H1 (cell line): ENCODE measurements around the gene GABPB2. TPM values are rescaled to one million over a fixed set of nuclear protein-coding genes. Genes with fewer than 3 reads are reported as not detected.

Experiments used
- CTCF ChIA-PET: fragments of 300-600 bp; sonication (Branson Sonifier 250); formaldehyde crosslinking; loops from one replicate; lab custom pipeline; 2021; ENCODE audit not compliant: partially characterized antibody; lab: Charles Lee
- POLR2A ChIA-PET: fragments of 300-600 bp; sonication (Branson Sonifier 250); formaldehyde crosslinking; loops from one replicate; lab custom pipeline; 2021; ENCODE audit warnings: inconsistent platforms; ENCODE audit not compliant: partially characterized antibody; lab: Charles Lee
- DNase-seq, 2 experiments: peaks; one replicate each; pipeline versions ENCODE4 v3.0.0 to v3.0.0-alpha.2; 2010 to 2022; ENCODE audit warnings: low spot score in 2 of 2, low read depth in 1 of 2, mixed read lengths in 1 of 2
- FAIRE-seq: peaks from 2 replicates; lab custom pipeline; 2011; peaks lifted over from hg19 to GRCh38; lab: Jason Lieb, UNC
- H2AFZ ChIP-seq: 2 replicates; pipeline ENCODE4 v1.8.1; 2012; ENCODE audit warnings: low read length, inconsistent platforms
- H2AK5ac ChIP-seq: 2 replicates; pipeline ENCODE4 v1.6.1; 2013; ENCODE audit warnings: low read depth, low read length
- H2BK120ac ChIP-seq: replicated peaks from 2 replicates; pipeline ENCODE3; 2013; ENCODE audit warnings: low read depth, low read length, inconsistent platforms
- H2BK12ac ChIP-seq: 2 replicates; pipeline ENCODE4 v1.6.1; 2013; ENCODE audit warnings: low read depth, low read length
- H2BK15ac ChIP-seq: 2 replicates; pipeline ENCODE4 v1.6.1; 2013; ENCODE audit warnings: low read length
- H2BK20ac ChIP-seq: 2 replicates; pipeline ENCODE4 v1.6.1; 2013; ENCODE audit warnings: low read length
- H2BK5ac ChIP-seq: 2 replicates; pipeline ENCODE4 v1.6.1; 2013; ENCODE audit warnings: low read depth, low read length
- H3K14ac ChIP-seq: 2 replicates; pipeline ENCODE4 v1.6.1; 2013; ENCODE audit warnings: inconsistent platforms; ENCODE audit not compliant: insufficient read length
- H3K18ac ChIP-seq: 2 replicates; pipeline ENCODE4 v1.6.1; 2013; ENCODE audit warnings: low read length; ENCODE audit errors: extremely low read depth
- H3K23ac ChIP-seq: 2 replicates; pipeline ENCODE4 v1.6.1; 2013; ENCODE audit warnings: inconsistent platforms; ENCODE audit not compliant: insufficient read length
- H3K23me2 ChIP-seq: 2 replicates; pipeline ENCODE4 v1.6.1; 2013; ENCODE audit warnings: low read depth, low read length
- H3K27ac ChIP-seq: 2 replicates; pipeline ENCODE4 v1.6.1; 2011; ENCODE audit warnings: low read depth, low read length, inconsistent platforms
- H3K27me3 ChIP-seq, 4 experiments: replicated peaks in 1 of 4; 1 replicate in 1 of 4; 2 replicates in 3 of 4; pipeline versions ENCODE4 v1.6.1 to v1.8.1; 2011 to 2013; ENCODE audit warnings: low read length in 3 of 4, mild to moderate bottlenecking in 3 of 4, inconsistent platforms in 2 of 4, mixed read lengths in 2 of 4, moderate library complexity in 1 of 4; ENCODE audit not compliant: control insufficient read depth in 3 of 4, insufficient read depth in 3 of 4; ENCODE audit errors: extremely low read depth in 1 of 4
- H3K36me3 ChIP-seq, 4 experiments: 2 replicates each; pipeline versions ENCODE4 v1.6.1 to v1.8.1; 2011 to 2013; ENCODE audit warnings: mild to moderate bottlenecking in 4 of 4, low read length in 3 of 4, moderate library complexity in 2 of 4, control low read depth in 1 of 4, inconsistent platforms in 1 of 4; ENCODE audit not compliant: insufficient read depth in 4 of 4, control insufficient read depth in 2 of 4
- H3K4ac ChIP-seq: replicated peaks from 2 replicates; pipeline ENCODE3; 2013; ENCODE audit warnings: low read length, low read depth, mixed read lengths, inconsistent platforms; ENCODE audit not compliant: insufficient read length
- H3K4me1 ChIP-seq, 4 experiments: replicated peaks in 1 of 4; 1 replicate in 1 of 4; 2 replicates in 3 of 4; pipeline versions ENCODE4 v1.6.1 to v1.8.1; 2011 to 2013; ENCODE audit warnings: low read length in 3 of 4, inconsistent platforms in 2 of 4, mixed read lengths in 1 of 4; ENCODE audit not compliant: insufficient read depth in 4 of 4, control insufficient read depth in 3 of 4
- H3K4me2 ChIP-seq, 2 experiments: 2 replicates each; pipeline versions ENCODE4 v1.6.1 to v1.8.1; 2011 to 2013; ENCODE audit warnings: low read depth in 2 of 2, low read length in 2 of 2, control low read depth in 1 of 2, inconsistent platforms in 1 of 2, mild to moderate bottlenecking in 1 of 2; ENCODE audit not compliant: insufficient read depth in 1 of 2
- H3K4me3 ChIP-seq, 4 experiments: fragments of 200-600, 300-600 bp in 1 of 4; sonication (generic), shearing (Covaris generic), sonication (Bioruptor Twin) in 1 of 4; 2 replicates each; pipeline versions ENCODE4 v1.5.1 to v1.8.1; 2011 to 2016; ENCODE audit warnings: low read length in 4 of 4, low read depth in 3 of 4, control low read depth in 2 of 4, inconsistent platforms in 2 of 4, mild to moderate bottlenecking in 2 of 4, mixed read lengths in 1 of 4, moderate library complexity in 1 of 4; ENCODE audit not compliant: insufficient read depth in 2 of 4; ENCODE audit errors: extremely low read depth in 1 of 4
- H3K56ac ChIP-seq: replicated peaks from 2 replicates; pipeline ENCODE3; 2013; ENCODE audit warnings: low read depth, mild to moderate bottlenecking, mixed read lengths, low read length, inconsistent platforms; ENCODE audit not compliant: insufficient read length
- H3K79me1 ChIP-seq: 2 replicates; pipeline ENCODE4 v1.6.1; 2013; ENCODE audit warnings: low read depth, low read length, control low read depth
- H3K79me2 ChIP-seq, 2 experiments: 2 replicates each; pipeline versions ENCODE4 v1.6.1 to v1.8.1; 2012 to 2013; ENCODE audit warnings: low read length in 2 of 2, mild to moderate bottlenecking in 2 of 2, inconsistent platforms in 1 of 2; ENCODE audit not compliant: insufficient read depth in 2 of 2, control insufficient read depth in 1 of 2
- H3K9ac ChIP-seq, 4 experiments: replicated peaks in 1 of 4; 1 replicate in 1 of 4; 2 replicates in 3 of 4; pipeline versions ENCODE4 v1.6.1 to v1.8.1; 2011 to 2013; ENCODE audit warnings: low read depth in 3 of 4, low read length in 3 of 4, control low read depth in 2 of 4, mild to moderate bottlenecking in 2 of 4, moderate library complexity in 2 of 4, inconsistent platforms in 1 of 4; ENCODE audit errors: extremely low read depth in 1 of 4
- H3K9me3 ChIP-seq, 2 experiments: 2 replicates each; pipeline versions ENCODE4 v1.6.1 to v1.8.1; 2012 to 2013; ENCODE audit warnings: mild to moderate bottlenecking in 2 of 2, moderate library complexity in 2 of 2, control low read depth in 1 of 2, inconsistent platforms in 1 of 2, low read depth in 1 of 2, low read length in 1 of 2, mixed read lengths in 1 of 2; ENCODE audit not compliant: insufficient read depth in 2 of 2
- H4K20me1 ChIP-seq, 2 experiments: replicated peaks in 1 of 2; 2 replicates each; pipeline versions ENCODE3 to v1.8.1; 2011 to 2013; ENCODE audit warnings: inconsistent platforms in 2 of 2, low read length in 2 of 2, mild to moderate bottlenecking in 1 of 2; ENCODE audit not compliant: insufficient read depth in 2 of 2, control insufficient read depth in 1 of 2
- H4K5ac ChIP-seq: 2 replicates; pipeline ENCODE4 v1.6.1; 2013; ENCODE audit warnings: low read length, low read depth, mixed read lengths, inconsistent platforms; ENCODE audit not compliant: insufficient read length
- H4K8ac ChIP-seq: 2 replicates; pipeline ENCODE4 v1.8.0; 2013; ENCODE audit warnings: mild to moderate bottlenecking, moderate library complexity, low read length, inconsistent platforms; ENCODE audit not compliant: insufficient read depth; ENCODE audit errors: extremely low read depth
- H4K91ac ChIP-seq: replicated peaks from 2 replicates; pipeline ENCODE3; 2013; ENCODE audit warnings: low read length, mixed read lengths, inconsistent platforms; ENCODE audit not compliant: insufficient read length
- ATF3 ChIP-seq: IDR thresholded peaks from 2 replicates; pipeline ENCODE4 v1.6.1; 2011; ENCODE audit warnings: low read depth, mild to moderate bottlenecking, low read length; ENCODE audit not compliant: insufficient read depth
- GABPA ChIP-seq: IDR thresholded peaks from 2 replicates; pipeline ENCODE4 v1.6.1; 2011; ENCODE audit warnings: mild to moderate bottlenecking, low read length, moderate library complexity, borderline replicate concordance; ENCODE audit not compliant: insufficient read depth
- JUND ChIP-seq: IDR thresholded peaks from 2 replicates; pipeline ENCODE4 v1.6.1; 2011; ENCODE audit warnings: mild to moderate bottlenecking, improper control_type of control experiment, low read length
- SIX5 ChIP-seq: IDR thresholded peaks from 2 replicates; pipeline ENCODE4 v1.6.1; 2011; ENCODE audit warnings: mild to moderate bottlenecking, low read depth, low read length
- TBP ChIP-seq: IDR thresholded peaks from 2 replicates; pipeline ENCODE4 v1.6.1; 2011; ENCODE audit warnings: low read depth, low read length, improper control_type of control experiment
- TCF12 ChIP-seq: IDR thresholded peaks from 2 replicates; pipeline ENCODE4 v1.6.1; 2011; ENCODE audit warnings: low read depth, mild to moderate bottlenecking, low read length
- TEAD4 ChIP-seq: IDR thresholded peaks from 2 replicates; pipeline ENCODE4 v1.6.1; 2012; ENCODE audit warnings: low read depth, low read length, inconsistent platforms, mixed read lengths
- WGBS, 2 experiments: shearing (Covaris generic) in 1 of 2; methylation state at CpG; one replicate each; pipeline versions ENCODE4 v1.1.6 to v1.1.7; 2013 to 2015; ENCODE audit warnings: low lambda C conversion rate in 2 of 2, mixed read lengths in 2 of 2, inconsistent platforms in 1 of 2, low coverage in 1 of 2, missing lambda C conversion rate in 1 of 2; ENCODE audit not compliant: insufficient replicate concordance in 2 of 2, insufficient coverage in 1 of 2, insufficient read length in 1 of 2; ENCODE audit errors: extremely low coverage in 1 of 2, missing lambda C conversion rate in 1 of 2; 5-methylcytosine and 5-hydroxymethylcytosine counted together
- polyA plus RNA-seq, 7 experiments: library from polyadenylated mRNA; depleted of rRNA in 3 of 7; stranded (reverse) in 5 of 7; unstranded in 2 of 7; fragments of >200 nt in 5 of 7; fragments of 200-250 nt in 2 of 7; gene quantifications; 1 replicate in 5 of 7; 2 replicates in 1 of 7; 4 replicates in 1 of 7; pipeline versions ENCODE4 v1.2.1 to v1.2.3, GENCODE V29; 2011 to 2013; ENCODE audit warnings: missing spikeins in 2 of 7, mixed read lengths in 2 of 7
- total RNA-seq: library from RNA; stranded (reverse); fragmentation: NEBNext Ultra II Directional; extraction: Animal tissue kit (Norgen Biotek cat#: 25700); gene quantifications from 2 replicates; pipeline ENCODE4 v1.2.1, GENCODE V29; 2021
- TF ChIP-seq, protein P1 (sequence below), 3 experiments: IDR thresholded peaks; 1 replicate in 2 of 3; 2 replicates in 1 of 3; pipeline versions ENCODE4 v1.5.1 to v1.6.1; 2011; ENCODE audit warnings: low read length in 3 of 3, mild to moderate bottlenecking in 3 of 3, inconsistent platforms in 2 of 3, low read depth in 1 of 3, moderate library complexity in 1 of 3; ENCODE audit not compliant: insufficient read depth in 1 of 3; ENCODE audit errors: control extremely low read depth in 1 of 3

GABPB2 gene
- total and polyA plus RNA-seq, 2 of the 8 experiments (the other 6 are each of a cell fraction or from before 2014, with no cell fraction given), result 1.8 to 2.4 TPM

DNA sequence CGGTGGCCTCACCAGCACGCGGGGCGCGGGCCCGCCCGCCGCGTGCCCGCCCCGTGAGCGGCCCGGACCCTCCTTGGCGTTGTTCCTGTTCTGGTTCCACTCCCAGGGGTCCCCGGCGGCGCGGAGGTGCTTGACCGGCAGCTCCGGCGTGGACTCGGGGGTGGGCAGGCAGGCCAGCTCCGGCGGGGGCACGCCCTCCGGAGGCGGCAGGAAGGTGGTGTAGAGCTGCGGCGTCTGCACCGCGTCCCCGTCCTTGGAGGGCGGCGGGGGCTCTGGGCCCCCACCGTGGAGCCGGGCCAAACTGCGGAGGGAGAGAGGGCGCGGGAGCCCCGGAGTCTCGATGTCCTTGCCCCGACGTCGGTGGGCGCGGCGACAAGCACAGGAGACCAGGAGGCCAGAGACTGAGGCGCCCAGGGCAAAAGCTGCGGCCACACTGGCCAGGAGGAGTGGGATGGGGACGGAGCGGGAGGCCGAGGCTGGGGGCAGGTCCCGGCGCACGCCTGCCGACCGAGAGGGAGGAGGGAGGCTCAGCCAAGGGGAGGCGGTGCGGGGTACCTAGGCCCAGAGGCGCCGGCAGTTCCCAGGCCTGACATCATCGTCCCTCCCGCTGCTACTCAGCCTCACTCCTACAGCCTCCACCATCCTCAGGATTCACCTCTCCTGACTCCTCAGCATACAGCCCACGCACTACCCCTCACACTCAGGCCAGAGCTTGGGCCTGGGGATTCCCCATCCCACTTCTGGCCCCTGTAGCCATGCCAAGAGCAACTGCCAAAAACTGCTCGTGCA lies 62.7 kb downstream of the GABPB2 start:
- H3K79me1 ChIP-seq, result no peaks in the 10 kb centered on the region
- peak overlapping the region; percentile 36 to 64 (median 44) for H3K4me3 ChIP-seq
- no peak overlapping the region for H3K23ac ChIP-seq
- H3K27ac ChIP-seq, result no peak overlapping the region
- CTCF ChIA-PET, result interaction anchor here (0.7 to 7.9 kb wide), 7 partner anchors 9 to 62 kb away, joined by 3 to 94 read pairs (median 3); partner anchors contain the start of genes GABPB2 and TNFAIP8L2
- H4K91ac ChIP-seq, result no peak overlapping the region
- no peak for FAIRE-seq
- H3K18ac ChIP-seq, result peak overlapping the region; percentile 60
- no peak overlapping the region; the same call in 1 of the 2 replicates for H2BK12ac ChIP-seq
- H3K9me3 ChIP-seq, result no peaks in the 10 kb centered on the region
- DNase-seq, result peak in 1 of 2 experiments; percentile 74
- peak overlapping the region; percentile 84 to 90 for H3K4me2 ChIP-seq
- H4K5ac ChIP-seq, result no peak overlapping the region
- peaks cover 15% of the 10 kb centered on the region for H3K23me2 ChIP-seq
- no peak overlapping the region for H2AK5ac ChIP-seq
- H3K56ac ChIP-seq, result no peak overlapping the region
- H3K4ac ChIP-seq, result no peak overlapping the region
- no peak overlapping the region for H2BK15ac ChIP-seq
- no peak overlapping the region for H3K14ac ChIP-seq
- peaks cover 0 to 12% (median 8%) of the 10 kb centered on the region in 4 experiments; a peak in 5 of 7 replicates for H3K4me1 ChIP-seq
- no peak overlapping the region for H2AFZ ChIP-seq
- H3K36me3 ChIP-seq, result peaks cover 0 to 6% (median 2%) of the 10 kb centered on the region in 4 experiments; a peak in 2 of 8 replicates
- no peak overlapping the region for H2BK5ac ChIP-seq
- 8% methylated on average over 50 of the region's 65 CpGs; no CpG with 5 or more reads in 1 of the 2 experiments for WGBS, 2 experiments
- no peak overlapping the region for H2BK20ac ChIP-seq
- peaks cover 0 to 28% (median 20%) of the 10 kb centered on the region in 4 experiments; a peak in 5 of 7 replicates for H3K27me3 ChIP-seq
- peaks cover 3 to 4% of the 10 kb centered on the region in 2 experiments for H4K20me1 ChIP-seq
- H3K9ac ChIP-seq, result peak overlapping the region in 2 of 4 experiments; percentile 9 to 61; a peak in 2 of 7 replicates
- peak overlapping the region; percentile 62 for H4K8ac ChIP-seq
- no peaks in the 10 kb centered on the region for H3K79me2 ChIP-seq
- POLR2A ChIA-PET, result interaction anchor here (0.5 to 9.8 kb wide), 8 partner anchors 11 to 126 kb away, joined by 3 to 124 read pairs (median 4); partner anchors contain the start of genes C1orf56, MINDY1, SEMA6C and VPS72
- no peak overlapping the region for H2BK120ac ChIP-seq
- TF ChIP-seq SIX5 (no peak), TBP (peak; percentile 31; the same call in 1 of the 2 replicates), GABPA (0 out of 2 replicates have a peak, but pooled peaks have one; percentile 19), TCF12 (no peak), TEAD4 (no peak), ATF3 (no peak), JUND (0 out of 2 replicates have a peak, but pooled peaks have one; percentile 19)
- TF ChIP-seq, protein P1, sequence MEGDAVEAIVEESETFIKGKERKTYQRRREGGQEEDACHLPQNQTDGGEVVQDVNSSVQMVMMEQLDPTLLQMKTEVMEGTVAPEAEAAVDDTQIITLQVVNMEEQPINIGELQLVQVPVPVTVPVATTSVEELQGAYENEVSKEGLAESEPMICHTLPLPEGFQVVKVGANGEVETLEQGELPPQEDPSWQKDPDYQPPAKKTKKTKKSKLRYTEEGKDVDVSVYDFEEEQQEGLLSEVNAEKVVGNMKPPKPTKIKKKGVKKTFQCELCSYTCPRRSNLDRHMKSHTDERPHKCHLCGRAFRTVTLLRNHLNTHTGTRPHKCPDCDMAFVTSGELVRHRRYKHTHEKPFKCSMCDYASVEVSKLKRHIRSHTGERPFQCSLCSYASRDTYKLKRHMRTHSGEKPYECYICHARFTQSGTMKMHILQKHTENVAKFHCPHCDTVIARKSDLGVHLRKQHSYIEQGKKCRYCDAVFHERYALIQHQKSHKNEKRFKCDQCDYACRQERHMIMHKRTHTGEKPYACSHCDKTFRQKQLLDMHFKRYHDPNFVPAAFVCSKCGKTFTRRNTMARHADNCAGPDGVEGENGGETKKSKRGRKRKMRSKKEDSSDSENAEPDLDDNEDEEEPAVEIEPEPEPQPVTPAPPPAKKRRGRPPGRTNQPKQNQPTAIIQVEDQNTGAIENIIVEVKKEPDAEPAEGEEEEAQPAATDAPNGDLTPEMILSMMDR (IDR thresholded peaks at IDR 0.05; ENCODE audit: control extremely low read depth in 1 of 3, insufficient read depth in 1 of 3, low read depth in 1 of 3, low read length in 3 of 3), result peak in 2 of 3 experiments; percentile 18 to 35; a peak in 2 of 4 replicates
